ENCODE data around the gene MINK1. TPM values are rescaled to one million over a fixed set of nuclear protein-coding genes. Genes with fewer than 3 reads are reported as not detected.

The MINK1 gene
- 58.4 and 91.7 TPM in 2 replicates for total RNA-seq

DNA sequence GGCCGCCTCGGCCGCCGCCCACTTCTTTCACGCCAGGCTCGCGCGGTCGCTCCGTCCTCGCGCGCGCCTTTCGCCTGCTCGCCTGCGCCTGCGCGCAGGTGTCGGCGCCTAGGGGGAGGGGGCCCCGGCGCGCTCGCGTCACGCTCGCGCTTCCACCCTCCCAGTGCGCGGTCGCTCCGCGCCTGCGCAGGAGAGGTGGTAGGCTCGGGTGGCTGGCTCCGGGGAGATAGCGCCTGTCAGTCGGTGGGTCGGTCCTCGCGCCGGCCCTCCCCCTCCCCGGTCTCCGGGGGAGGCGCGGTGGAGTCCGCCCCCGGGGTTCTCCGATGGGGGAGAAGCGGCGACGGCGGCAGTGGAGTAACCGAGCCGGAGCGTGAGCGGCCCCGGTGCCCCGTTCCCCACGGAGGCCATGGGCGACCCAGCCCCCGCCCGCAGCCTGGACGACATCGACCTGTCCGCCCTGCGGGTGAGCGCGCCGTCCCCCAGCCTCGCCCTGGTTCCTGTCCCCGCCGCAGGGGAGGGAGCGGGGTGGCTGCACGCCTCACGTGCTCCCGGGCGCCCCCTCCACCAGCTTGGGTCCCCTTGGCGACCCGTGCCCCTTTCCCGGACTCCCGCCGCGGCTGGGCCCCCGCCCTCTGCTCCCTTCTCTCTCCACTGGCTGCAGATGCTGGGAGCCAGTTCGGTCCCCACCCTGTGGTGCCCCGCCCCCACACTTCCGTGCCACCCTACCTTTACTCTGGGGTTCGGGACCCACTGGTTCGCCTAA lies at the start of gene MINK1:
Gene MINK1, plus strand, starts transcription at position 163 of the 763 bp plus-strand sequence. Its CDS starts 244 bp downstream, at position 407.
- peak within 1 kb of the TSS; percentile 99 for H3K4me3 ChIP-seq (ENCODE audit: low read depth, low read length)

GRCh38 chr17:4785311-4786105 lies 47.6 kb upstream of the MINK1 start:
- Histone ChIP-seq H3K36me3 (ENCODE audit: control insufficient read depth, insufficient read depth, low read length) (no peaks in the 10 kb centered on the region), H3K4me3 (ENCODE audit: low read depth, low read length) (no peak overlapping the region), H3K27me3 (ENCODE audit: control insufficient read depth, insufficient read depth, low read length) (peaks cover 14% of the 10 kb centered on the region)
- TF ChIP-seq, protein P1, sequence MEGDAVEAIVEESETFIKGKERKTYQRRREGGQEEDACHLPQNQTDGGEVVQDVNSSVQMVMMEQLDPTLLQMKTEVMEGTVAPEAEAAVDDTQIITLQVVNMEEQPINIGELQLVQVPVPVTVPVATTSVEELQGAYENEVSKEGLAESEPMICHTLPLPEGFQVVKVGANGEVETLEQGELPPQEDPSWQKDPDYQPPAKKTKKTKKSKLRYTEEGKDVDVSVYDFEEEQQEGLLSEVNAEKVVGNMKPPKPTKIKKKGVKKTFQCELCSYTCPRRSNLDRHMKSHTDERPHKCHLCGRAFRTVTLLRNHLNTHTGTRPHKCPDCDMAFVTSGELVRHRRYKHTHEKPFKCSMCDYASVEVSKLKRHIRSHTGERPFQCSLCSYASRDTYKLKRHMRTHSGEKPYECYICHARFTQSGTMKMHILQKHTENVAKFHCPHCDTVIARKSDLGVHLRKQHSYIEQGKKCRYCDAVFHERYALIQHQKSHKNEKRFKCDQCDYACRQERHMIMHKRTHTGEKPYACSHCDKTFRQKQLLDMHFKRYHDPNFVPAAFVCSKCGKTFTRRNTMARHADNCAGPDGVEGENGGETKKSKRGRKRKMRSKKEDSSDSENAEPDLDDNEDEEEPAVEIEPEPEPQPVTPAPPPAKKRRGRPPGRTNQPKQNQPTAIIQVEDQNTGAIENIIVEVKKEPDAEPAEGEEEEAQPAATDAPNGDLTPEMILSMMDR (IDR thresholded peaks at IDR 0.05; ENCODE audit: insufficient read depth, low read length, severe bottlenecking), result no peak
- FAIRE-seq (no peak), DNase-seq (ENCODE audit: low read depth) (no peak)

More for the DNA sequence above, at the start of gene MINK1:
- TF ChIP-seq, protein P1 (IDR thresholded peaks at IDR 0.05; ENCODE audit: insufficient read depth, low read length, severe bottlenecking), result no peak
- peak; percentile 84 for DNase-seq (ENCODE audit: low read depth)
- H3K27me3 ChIP-seq (ENCODE audit: control insufficient read depth, insufficient read depth, low read length), result no peaks in the 10 kb centered on the region
- FAIRE-seq, result no peak
- peaks cover 4% of the 10 kb centered on the region for H3K36me3 ChIP-seq (ENCODE audit: control insufficient read depth, insufficient read depth, low read length)

GRCh38 chr17:4786106-4786511 lies 47.0 kb upstream of the MINK1 start, which contains the start of gene VMO1:
VMO1 (minus strand) TSS chr17:4786364; CDS start chr17:4786352, 12 bp downstream.
- Histone ChIP-seq H3K4me3 (ENCODE audit: low read depth, low read length) (no peak within 1 kb of the TSS), H3K27me3 (ENCODE audit: control insufficient read depth, insufficient read depth, low read length) (peaks cover 14% of the 10 kb centered on the region), H3K36me3 (ENCODE audit: control insufficient read depth, insufficient read depth, low read length) (no peaks in the 10 kb centered on the region)
- DNase-seq (ENCODE audit: low read depth), result no peak
- FAIRE-seq, result no peak
- TF ChIP-seq, protein P1 (IDR thresholded peaks at IDR 0.05; ENCODE audit: insufficient read depth, low read length, severe bottlenecking), result no peak

- H3K4me3 ChIP-seq (ENCODE audit: low read depth, low read length), result no peak overlapping the region
- no peaks in the 10 kb centered on the region for H3K36me3 ChIP-seq (ENCODE audit: control insufficient read depth, insufficient read depth, low read length)
Observed at GRCh38 chr17:4786516-4786915, 46.6 kb upstream of the MINK1 start.

GRCh38 chr17:4788159-4788806 lies 44.9 kb upstream of the MINK1 start:
- TF ChIP-seq, protein P1 (IDR thresholded peaks at IDR 0.05; ENCODE audit: insufficient read depth, low read length, severe bottlenecking), result no peak
- H3K4me3 ChIP-seq (ENCODE audit: low read depth, low read length), result peak overlapping the region; percentile 77
- no peaks in the 10 kb centered on the region for H3K36me3 ChIP-seq (ENCODE audit: control insufficient read depth, insufficient read depth, low read length)
- H3K27me3 ChIP-seq (ENCODE audit: control insufficient read depth, insufficient read depth, low read length), result peaks cover 9% of the 10 kb centered on the region
- no peak for FAIRE-seq
- DNase-seq (ENCODE audit: low read depth), result no peak

More at GRCh38 chr17:4786516-4786915, 46.6 kb upstream of the MINK1 start:
- TF ChIP-seq, protein P1 (IDR thresholded peaks at IDR 0.05; ENCODE audit: insufficient read depth, low read length, severe bottlenecking), result no peak
- FAIRE-seq, result no peak
- H3K27me3 ChIP-seq (ENCODE audit: control insufficient read depth, insufficient read depth, low read length), result peaks cover 14% of the 10 kb centered on the region
- no peak for DNase-seq (ENCODE audit: low read depth)
